Osteocyte (in vitro differentiated cells): Measurements from ENCODE around the gene CDIPT. TPM values are rescaled to one million over a fixed set of nuclear protein-coding genes. Genes with fewer than 3 reads are reported as not detected.

Source experiments
- DNase-seq: peaks from one replicate; pipeline ENCODE4 v3.0.0; 2021; ENCODE audit warnings: mixed read lengths; ENCODE audit not compliant: unreplicated experiment; ENCODE audit errors: extremely low spot score
- H3K27ac Mint-ChIP-seq: one replicate; pipeline ENCODE4 v1.8.0; 2021; ENCODE audit warnings: mild to moderate bottlenecking, mixed read lengths; ENCODE audit not compliant: unreplicated experiment
- H3K27me3 Mint-ChIP-seq: one replicate; pipeline ENCODE4 v1.8.0; 2021; ENCODE audit warnings: mixed read lengths; ENCODE audit not compliant: unreplicated experiment
- H3K36me3 Mint-ChIP-seq: one replicate; pipeline ENCODE4 v1.8.0; 2021; ENCODE audit warnings: mixed read lengths; ENCODE audit not compliant: unreplicated experiment
- H3K4me1 Mint-ChIP-seq: one replicate; pipeline ENCODE4 v1.8.0; 2021; ENCODE audit warnings: mixed read lengths; ENCODE audit not compliant: unreplicated experiment
- H3K4me3 Mint-ChIP-seq: one replicate; pipeline ENCODE4 v1.8.0; 2021; ENCODE audit warnings: mild to moderate bottlenecking, moderate library complexity, mixed read lengths; ENCODE audit not compliant: unreplicated experiment
- H3K9me3 Mint-ChIP-seq: one replicate; pipeline ENCODE4 v1.8.0; 2021; ENCODE audit warnings: mixed read lengths; ENCODE audit not compliant: unreplicated experiment
- CTCF ChIP-seq: fragments of 200-600 bp; sonication (generic); IDR thresholded peaks from 2 replicates; pipeline ENCODE4 v1.5.0; 2021; ENCODE audit warnings: antibody characterized with exemption, mild to moderate bottlenecking, moderate library complexity
- total RNA-seq: library from RNA; stranded (reverse); gene quantifications from 2 replicates; pipeline ENCODE4 v1.2.1, GENCODE V29; 2021

Gene CDIPT
- total RNA-seq, 1 donor from 2014 or later = 104 TPM

DNA sequence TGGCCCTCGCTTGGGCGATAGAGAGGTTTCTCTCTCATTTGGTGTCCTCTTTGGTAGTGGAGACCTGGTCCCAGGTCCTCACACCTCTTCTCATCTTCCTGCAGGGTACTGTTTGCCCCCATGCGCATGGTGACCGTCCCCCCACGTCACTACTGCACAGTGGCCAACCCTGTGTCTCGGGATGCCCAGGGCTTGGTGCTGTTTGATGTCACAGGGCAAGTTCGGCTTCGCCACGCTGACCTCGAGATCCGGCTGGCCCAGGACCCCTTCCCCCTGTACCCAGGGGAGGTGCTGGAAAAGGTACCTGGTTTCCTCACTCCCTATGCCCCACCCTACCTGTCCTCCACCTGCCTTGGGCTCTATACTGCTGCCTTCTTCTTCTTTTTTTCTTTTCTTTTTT, 32.3 kb downstream of the CDIPT start:
- Mint-ChIP-seq H3K9me3 (no peaks in the 10 kb centered on the region), H3K27ac (no peak overlapping the region), H3K4me1 (peaks cover 3% of the 10 kb centered on the region), H3K36me3 (peaks cover 25% of the 10 kb centered on the region), H3K4me3 (no peak overlapping the region), H3K27me3 (no peaks in the 10 kb centered on the region)
- no peak for TF ChIP-seq CTCF
- DNase-seq = no peak

GRCh38 chr16:29826342-29826695, 36.7 kb downstream of the CDIPT start:
- H3K9me3 Mint-ChIP-seq = no peaks in the 10 kb centered on the region
- H3K4me1 Mint-ChIP-seq = peaks cover 42% of the 10 kb centered on the region
- peaks cover 6% of the 10 kb centered on the region for H3K36me3 Mint-ChIP-seq
- no peak overlapping the region for H3K4me3 Mint-ChIP-seq
- H3K27me3 Mint-ChIP-seq = no peaks in the 10 kb centered on the region
- H3K27ac Mint-ChIP-seq = peak overlapping the region; percentile 89
- DNase-seq = no peak
- TF ChIP-seq CTCF = no peak

DNA sequence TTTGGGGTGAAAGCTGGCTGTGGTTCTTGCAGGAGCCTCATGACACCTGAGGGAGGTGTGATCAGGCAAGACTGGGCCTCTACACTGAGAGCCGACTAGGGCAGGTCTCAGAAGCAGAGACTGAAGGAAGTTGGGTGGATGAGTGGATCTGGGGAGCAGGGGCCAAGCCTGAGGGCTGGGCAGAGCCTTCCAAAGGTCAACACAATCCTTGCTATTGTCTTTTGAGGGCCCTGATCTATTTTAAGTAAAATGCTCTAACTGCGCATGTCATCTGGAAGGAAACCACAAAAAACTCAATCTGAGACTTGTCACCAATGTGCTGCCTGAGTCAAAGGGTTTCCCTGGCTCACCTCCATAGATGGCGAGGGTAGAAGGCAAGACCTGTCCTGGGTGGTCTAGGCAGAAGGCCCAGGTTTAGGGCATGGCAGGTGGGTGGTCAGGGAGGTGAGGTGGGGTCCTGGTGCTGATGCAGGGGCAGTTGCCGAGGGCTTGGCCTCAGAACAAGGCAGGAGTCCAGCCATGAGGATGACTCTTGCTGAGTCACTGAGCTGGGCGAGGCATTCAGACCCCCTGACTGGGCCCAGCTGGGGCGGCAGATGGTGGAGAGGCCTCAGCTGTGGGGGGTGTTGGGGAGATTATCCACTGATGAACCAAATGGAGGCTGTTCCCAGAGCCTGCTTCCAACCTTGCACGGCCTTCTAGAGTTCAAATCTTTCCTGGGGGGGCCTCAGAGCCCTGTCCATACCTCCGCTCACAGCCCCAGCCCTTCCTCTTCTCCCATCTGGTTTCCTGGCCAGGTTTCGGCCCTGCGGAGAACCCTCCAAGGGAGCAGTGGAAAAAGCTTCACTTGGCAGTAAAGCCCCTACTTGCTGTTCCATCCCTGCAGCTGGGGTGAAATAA, 37.6 kb downstream of the CDIPT start:
- no peaks in the 10 kb centered on the region for H3K27me3 Mint-ChIP-seq
- peaks cover 48% of the 10 kb centered on the region for H3K4me1 Mint-ChIP-seq
- H3K9me3 Mint-ChIP-seq = no peaks in the 10 kb centered on the region
- no peak for DNase-seq
- H3K27ac Mint-ChIP-seq = peak overlapping the region; percentile 89
- no peak for TF ChIP-seq CTCF
- peak overlapping the region; percentile 39 for H3K4me3 Mint-ChIP-seq
- H3K36me3 Mint-ChIP-seq = no peaks in the 10 kb centered on the region

- Mint-ChIP-seq H3K9me3 (no peaks in the 10 kb centered on the region), H3K4me3 (peak overlapping the region; percentile 39), H3K4me1 (peaks cover 53% of the 10 kb centered on the region), H3K27ac (peak overlapping the region; percentile 89), H3K27me3 (no peaks in the 10 kb centered on the region), H3K36me3 (peaks cover under 1% of the 10 kb centered on the region)
- no peak for DNase-seq
- TF ChIP-seq CTCF = no peak
Observed at GRCh38 chr16:29824589-29825144, 38.4 kb downstream of the CDIPT start.

- peak overlapping the region; percentile 88 for H3K4me3 Mint-ChIP-seq
- DNase-seq = no peak
- H3K27me3 Mint-ChIP-seq = no peaks in the 10 kb centered on the region
- no peak for TF ChIP-seq CTCF
- H3K36me3 Mint-ChIP-seq = peaks cover 13% of the 10 kb centered on the region
- H3K9me3 Mint-ChIP-seq = no peaks in the 10 kb centered on the region
- peaks cover 74% of the 10 kb centered on the region for H3K4me1 Mint-ChIP-seq
- peak overlapping the region; percentile 96 for H3K27ac Mint-ChIP-seq
Observed at GRCh38 chr16:29821643-29822115, 41.3 kb downstream of the CDIPT start.
